NCI-H524 treated with DMSO at 0.1 percent for 48 hours (cell line): ENCODE data around the gene PIK3C2G.

Experiments used
- DNase-seq: peaks from one replicate; lab custom pipeline; 2025; lab: John Stamatoyannopoulos, UW

PIK3C2G gene

DNA sequence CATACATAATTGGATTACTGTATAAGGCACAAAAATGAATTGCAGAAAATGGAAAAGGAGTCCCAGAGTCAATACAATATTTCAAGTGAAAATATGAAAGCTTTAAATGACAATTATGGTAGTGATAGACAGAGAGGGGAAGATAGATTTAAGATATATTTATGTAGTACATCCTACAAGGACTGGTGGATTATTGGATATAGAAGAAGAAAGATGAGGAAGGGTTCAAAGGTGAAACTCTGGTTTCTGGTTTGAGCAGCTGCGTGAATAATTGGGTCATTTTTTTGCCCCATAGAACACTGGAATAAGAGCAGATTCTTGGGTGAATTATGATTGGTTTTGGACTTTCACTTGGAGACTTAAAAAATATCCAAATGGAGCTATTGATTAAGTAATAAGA is 19.4 kb downstream of the PIK3C2G start:
- no peak for DNase-seq

DNA sequence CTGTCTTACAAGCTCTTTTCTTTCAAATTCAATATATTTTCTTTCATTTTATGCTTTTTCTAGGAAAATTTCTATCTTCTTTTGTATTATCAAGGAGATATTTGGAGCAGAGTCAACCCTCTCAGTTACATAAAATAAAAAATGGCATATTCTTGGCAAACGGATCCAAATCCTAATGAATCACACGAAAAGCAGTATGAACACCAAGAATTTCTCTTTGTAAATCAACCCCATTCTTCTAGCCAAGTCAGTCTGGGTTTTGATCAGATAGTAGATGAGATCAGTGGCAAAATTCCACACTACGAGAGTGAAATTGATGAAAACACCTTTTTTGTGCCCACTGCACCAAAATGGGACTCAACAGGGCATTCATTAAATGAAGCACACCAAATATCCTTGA is 20.6 kb downstream of the PIK3C2G start:
- no peak for DNase-seq

DNA sequence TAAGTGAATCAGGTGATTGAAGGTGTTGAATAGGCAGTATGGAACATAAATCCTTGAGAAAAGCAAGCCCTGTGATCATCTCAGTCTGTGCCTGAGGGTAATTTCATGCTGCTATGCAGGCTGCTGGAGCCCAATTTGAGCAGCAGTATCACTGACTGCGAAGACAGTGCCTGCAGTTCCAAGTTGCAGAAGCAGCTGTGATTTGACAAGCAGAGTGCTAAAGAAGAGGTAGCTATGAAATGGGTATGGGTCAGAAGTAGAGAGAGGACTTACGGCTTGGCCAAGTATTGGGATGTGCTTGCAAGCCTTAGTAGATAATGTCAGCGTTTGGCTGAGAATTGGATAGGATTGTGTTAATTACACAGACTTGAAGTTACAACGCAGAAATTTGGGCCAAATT is 22.5 kb downstream of the PIK3C2G start:
- DNase-seq, result no peak

DNA sequence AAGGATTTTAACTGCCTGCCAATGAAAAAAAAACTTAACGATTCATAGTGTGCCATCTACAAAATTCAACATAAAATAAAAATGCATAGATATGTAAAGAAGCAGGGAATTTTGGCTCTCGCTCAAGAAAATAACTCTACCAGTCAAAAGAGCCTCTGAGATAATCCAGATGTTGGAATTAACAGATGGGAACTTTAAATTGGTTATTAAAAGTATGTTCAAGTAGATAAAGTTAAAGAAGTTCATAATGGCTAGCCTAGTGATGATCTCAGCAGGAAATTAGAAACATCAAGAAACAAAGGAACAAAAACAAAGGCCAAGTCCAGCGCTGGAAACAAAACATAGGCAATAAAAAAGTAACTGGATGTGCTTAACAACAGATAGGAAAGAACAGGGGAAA is 23.1 kb downstream of the PIK3C2G start:
- DNase-seq, result no peak

DNA sequence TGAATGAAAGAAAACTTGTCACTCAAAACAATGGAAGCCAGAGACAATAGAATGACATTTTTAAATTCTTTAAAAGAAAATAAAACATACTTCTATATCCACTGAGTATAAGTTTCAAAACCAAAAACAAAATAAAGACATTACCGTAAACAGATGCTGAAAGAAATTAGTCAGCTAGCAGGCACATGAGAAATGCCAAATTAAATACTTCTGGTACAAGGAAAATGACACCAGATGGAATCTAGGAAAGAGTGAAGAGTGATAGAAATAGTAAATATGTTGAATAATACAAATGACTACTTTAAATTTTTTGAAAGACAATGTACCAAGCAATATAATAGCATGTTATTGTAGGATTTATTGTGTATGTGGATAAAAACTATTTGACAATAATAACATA is 23.8 kb downstream of the PIK3C2G start:
- DNase-seq, result no peak

GRCh38 chr12:18290386-18290785 is 29.1 kb downstream of the PIK3C2G start:
- DNase-seq, result no peak

DNA sequence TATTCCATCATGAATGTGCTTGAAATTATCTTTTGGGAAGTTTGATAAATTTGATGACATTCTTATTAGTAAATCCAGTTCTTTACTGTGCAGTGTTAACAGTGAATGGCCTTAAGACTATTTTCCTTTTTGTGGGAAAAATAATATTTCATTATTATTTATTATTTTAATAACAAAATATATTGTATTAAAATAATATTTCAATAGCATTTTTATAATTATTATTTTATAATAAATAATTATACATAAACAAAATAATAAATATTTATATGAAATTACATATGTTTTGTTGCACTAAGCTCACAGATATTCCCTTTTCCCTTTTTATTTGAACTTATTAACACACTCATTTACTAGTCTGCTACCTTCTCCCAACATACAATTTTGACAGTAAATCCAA is 33.6 kb downstream of the PIK3C2G start:
- no peak for DNase-seq

DNA sequence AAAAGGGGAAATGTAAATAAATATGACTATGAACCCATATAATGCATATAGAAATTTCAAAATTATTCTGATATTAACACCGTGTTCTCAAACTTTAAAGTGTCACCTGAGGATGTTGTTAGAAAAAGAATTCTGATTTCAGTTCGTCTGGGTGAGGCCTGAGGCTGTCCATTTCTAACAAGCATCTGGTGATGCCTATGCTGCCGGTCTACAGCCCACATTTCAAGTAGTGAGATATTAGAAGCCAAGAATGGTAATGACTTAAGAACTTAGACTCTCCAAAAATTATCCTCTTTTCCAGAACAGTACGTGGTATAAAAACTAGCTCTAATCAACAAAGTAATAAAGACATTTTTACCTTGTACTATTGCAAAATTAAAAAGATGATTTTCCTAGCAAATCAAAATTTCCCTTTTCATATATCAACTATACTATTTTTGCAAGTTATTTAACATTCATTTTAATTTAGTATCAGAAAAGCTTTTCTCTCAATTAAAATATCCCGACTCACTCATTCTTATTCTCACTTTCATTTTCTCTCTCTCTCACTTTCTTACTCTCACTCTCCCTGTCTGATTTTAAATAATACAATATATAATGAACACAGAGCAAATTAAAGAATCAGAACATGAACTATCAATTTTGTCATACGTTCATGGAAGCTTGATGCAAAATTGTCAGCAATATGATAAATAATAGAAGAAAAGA is 35.0 kb downstream of the PIK3C2G start:
- DNase-seq, result no peak

DNA sequence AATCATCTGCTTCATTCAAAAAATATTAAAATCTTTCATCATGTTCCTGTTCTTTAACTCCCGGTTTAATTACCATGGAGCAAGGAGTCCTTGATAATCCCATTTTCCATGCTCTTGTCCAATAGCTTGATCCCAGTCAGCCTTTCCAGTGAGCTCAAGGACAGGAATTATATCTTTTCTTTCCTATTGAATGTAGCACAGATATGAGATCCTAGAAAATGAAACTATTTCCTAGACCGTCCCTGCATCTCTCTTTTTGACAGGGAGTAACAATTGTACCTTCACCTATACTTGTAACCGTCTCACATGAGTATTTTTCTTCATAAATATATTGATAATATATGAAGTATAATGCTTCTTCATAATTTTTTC is 35.6 kb downstream of the PIK3C2G start:
- DNase-seq, result no peak

GRCh38 chr12:18297902-18298301 is 36.6 kb downstream of the PIK3C2G start:
- DNase-seq, result no peak

- DNase-seq, result no peak
These were observed 41.6 kb downstream of the PIK3C2G start for GRCh38 chr12:18302809-18303430.

- DNase-seq, result no peak
These were observed 43.3 kb downstream of the PIK3C2G start for GRCh38 chr12:18304609-18305008.

DNA sequence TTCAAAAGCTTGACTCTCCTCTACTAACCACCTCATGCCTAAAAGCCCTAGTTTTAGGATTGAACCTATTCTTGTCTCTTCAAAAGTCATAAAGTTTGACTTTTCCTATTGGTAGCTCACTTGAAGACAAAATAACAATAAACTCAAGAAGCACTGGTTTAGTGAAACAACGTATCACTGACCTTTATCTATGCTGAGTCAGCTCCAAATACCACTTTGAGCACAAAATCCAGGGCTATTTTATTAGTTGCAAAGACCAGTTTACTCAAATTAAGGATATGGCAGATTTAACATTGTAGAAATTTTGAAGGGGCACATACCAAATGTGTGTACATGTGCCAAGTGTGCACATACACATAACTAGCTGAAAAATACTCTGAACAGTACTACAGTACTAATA is 45.0 kb downstream of the PIK3C2G start:
- DNase-seq, result no peak

- DNase-seq, result no peak
These were observed 52.0 kb downstream of the PIK3C2G start for GRCh38 chr12:18313306-18313705.

DNA sequence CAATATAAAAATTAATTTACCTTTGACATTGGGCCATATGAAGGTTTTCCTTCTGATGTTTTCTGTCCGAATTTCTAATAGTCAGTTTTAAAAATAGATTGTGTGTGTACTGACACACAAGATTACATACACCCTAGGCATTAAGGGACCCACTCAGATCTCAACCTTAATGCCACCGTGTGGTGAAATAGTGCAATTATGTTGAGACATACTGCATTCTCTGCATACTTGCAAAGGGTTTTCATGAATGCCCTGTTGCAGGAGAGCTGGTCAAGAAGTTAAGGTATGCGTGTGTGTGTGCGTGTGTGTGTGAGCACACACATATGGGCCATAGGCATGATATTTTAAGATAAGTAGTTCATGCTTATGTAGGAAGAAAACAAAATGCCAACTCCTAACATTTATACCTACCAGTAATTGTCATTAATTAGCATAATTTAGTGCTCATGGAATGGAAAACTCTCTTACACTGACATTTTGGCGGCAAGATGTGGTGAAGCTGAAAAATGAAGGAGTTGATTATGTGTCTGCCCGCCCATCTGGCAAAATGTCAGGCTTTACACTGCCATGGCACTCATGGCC is 58.8 kb downstream of the PIK3C2G start:
- DNase-seq, result no peak

- DNase-seq, result no peak
These were observed 59.7 kb downstream of the PIK3C2G start for GRCh38 chr12:18320976-18321375.

DNA sequence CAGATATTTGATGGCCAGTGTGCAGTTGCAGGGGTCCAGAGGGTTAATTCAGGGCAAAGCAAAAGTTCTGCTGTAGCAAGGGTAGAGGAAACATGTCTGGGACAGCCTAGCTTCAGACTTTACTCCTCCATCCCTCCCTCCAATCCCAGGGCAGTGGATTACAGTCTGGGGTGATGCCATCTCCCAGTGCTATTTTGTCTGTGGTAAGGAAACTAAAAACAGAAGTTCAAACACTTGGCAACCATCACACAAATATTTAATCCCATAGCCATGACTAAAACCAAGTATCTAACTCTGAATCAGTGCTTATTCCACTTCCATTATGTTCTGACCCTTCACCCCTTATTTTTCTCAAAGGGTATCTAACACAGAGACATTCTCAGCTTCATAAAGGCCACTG is 61.8 kb downstream of the PIK3C2G start:
- DNase-seq, result no peak

DNA sequence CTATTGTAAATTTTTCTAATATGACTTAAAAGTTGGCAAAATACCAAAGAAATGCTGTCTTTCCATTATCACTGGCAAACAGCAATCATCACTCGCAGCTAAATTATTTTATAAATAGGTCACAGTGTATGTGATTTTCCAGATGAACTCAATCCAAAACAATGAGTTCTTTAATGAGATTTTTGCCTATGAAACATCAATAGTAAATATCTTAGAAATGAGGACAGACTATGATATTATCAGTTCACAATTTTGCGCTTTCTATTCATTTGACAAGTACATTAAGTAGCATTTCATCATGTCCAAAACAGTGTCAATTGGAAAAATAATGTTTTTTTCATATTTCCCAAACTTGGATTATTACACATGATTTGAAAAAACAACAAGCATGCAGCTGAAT is 65.7 kb downstream of the PIK3C2G start:
- no peak for DNase-seq

GRCh38 chr12:18332173-18332572 is 70.9 kb downstream of the PIK3C2G start:
- no peak for DNase-seq

- no peak for DNase-seq
These were observed 78.3 kb downstream of the PIK3C2G start for GRCh38 chr12:18339633-18340032.

- DNase-seq, result no peak
These were observed 78.9 kb downstream of the PIK3C2G start for GRCh38 chr12:18340186-18340585.

DNA sequence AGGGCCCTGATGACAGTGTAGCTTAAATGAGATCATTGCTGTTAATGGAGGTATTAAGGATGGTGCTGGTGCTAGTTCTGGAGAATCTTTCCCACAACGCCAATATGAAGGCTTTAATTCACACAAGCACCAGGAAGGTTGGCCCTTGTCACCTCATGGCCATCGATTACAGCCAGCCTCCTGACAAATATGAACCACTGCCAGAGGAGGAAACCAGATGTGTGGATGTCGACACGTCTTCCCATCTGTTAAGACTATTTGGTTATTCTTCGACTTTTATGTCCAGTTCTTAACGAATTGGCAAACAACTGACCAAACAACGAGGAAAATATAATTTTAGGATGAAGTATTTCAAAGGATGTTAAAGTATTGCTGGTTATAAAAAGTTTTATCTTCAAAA is 79.5 kb downstream of the PIK3C2G start:
- no peak for DNase-seq

GRCh38 chr12:18343708-18344107 is 82.4 kb downstream of the PIK3C2G start:
- no peak for DNase-seq
